ENCODE results near the gene HEG1. TPM values are rescaled to one million over a fixed set of nuclear protein-coding genes. Genes with fewer than 3 reads are reported as not detected.

The HEG1 gene
- total and polyA plus RNA-seq, 2 of the 13 experiments (the other 11 are each of a cell fraction or from before 2014, with no cell fraction given) = 10.7 to 18.2 TPM

DNA sequence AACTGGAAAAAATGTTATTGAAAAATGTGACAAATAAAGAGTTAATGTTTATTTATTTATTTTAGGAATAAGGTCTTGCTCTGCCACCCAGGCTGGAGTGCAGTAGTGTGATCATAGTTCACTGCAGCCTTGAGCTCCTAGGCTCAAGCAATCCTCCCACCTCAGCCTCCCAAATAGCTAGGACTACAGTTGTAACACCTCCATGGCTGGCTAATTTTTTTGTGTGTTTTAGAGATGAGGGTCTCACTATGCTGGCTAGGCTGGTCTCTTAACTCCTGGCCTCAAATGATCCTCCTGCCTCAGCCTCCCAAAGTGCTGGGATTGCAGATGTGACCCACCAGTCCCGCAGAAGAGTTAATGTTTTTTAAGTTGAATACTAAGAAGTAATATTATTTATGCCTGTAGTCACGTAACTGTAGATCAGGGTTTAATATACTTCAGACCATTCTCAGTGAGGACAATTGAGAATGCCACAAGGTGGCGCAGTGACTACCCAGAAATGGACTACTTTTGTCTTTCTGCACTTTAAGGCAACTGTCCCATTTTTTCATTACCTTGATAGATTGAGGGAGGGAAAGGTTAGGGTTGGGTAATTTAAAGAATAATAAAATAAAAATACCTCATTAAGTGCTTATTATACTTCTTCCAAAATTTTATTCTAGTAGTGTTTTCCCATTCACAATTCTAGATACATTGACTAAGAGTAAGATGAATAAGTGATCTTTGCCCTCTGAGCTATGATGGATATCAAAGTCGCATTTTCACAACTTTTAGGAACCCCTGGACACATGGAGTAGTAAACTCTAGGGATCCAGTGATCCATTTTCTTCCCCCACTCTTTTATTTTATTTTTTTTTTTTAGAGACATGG, 127.2 kb downstream of the HEG1 start:
- intact Hi-C loops (cut with micrococcal nuclease; ENCODE audit: unreplicated experiment) (loop anchor here (2.0 to 10.0 kb wide), 4 partner anchors 58 to 656 kb away; no protein-coding TSS in a partner anchor), in situ Hi-C loops (cut with HindIII; ENCODE audit: extremely low pct_ligation_motif_present, low pct_unique_long_range_greater_than_20kb) (loop anchor here (5.0 kb wide), 1 partner anchor 239 kb away; no protein-coding TSS in a partner anchor)
- Histone ChIP-seq H3K27ac (ENCODE audit: extremely low read length, insufficient read depth, low read length) (no peak overlapping the region), H2AFZ (ENCODE audit: low read length) (no peak overlapping the region), H3K79me2 (ENCODE audit: insufficient read depth, low read length) (no peaks in the 10 kb centered on the region), H3K36me3 (replicated peaks in 1 of 2; ENCODE audit: control insufficient read depth in 1 of 2, insufficient read depth in 2 of 2, low read length in 2 of 2) (no peaks in the 10 kb centered on the region), H3K4me3 (replicated peaks in 1 of 3; ENCODE audit: insufficient read depth in 1 of 3, low read depth in 2 of 3, low read length in 3 of 3) (no peak overlapping the region), H3K9me3 (ENCODE audit: low read length) (no peaks in the 10 kb centered on the region), H3K4me1 (ENCODE audit: insufficient read depth, low read length) (peaks cover 22% of the 10 kb centered on the region), H3K4me2 (ENCODE audit: low read depth, low read length) (no peak overlapping the region), H3K27me3 (ENCODE audit: control insufficient read depth in 1 of 2, insufficient read depth in 2 of 2, low read length in 2 of 2) (no peaks in the 10 kb centered on the region), H4K20me1 (ENCODE audit: insufficient read depth, low read length) (no peaks in the 10 kb centered on the region), H3K9ac (ENCODE audit: insufficient read depth, low read depth, low read length) (no peak overlapping the region)
- POLR2A ChIA-PET = no interaction called here
- DNase-seq (ENCODE audit: low spot score) (peak; percentile 57), FAIRE-seq (peak; percentile 66), ATAC-seq (peak; percentile 63; the same call in 2 of the 3 replicates)
- WGBS (ENCODE audit: low lambda C conversion rate) = 6% methylated on average over 4 of the region's 4 CpGs
- no TSS peak for BruUV-seq (replicated peaks)
- CTCF ChIA-PET (ENCODE audit: low intra/inter-chr PET ratio, low total read pairs) = interaction anchor here (1.1 to 1.8 kb wide), 5 partner anchors 58 to 657 kb away, joined by 3 to 9 read pairs (median 6); no protein-coding TSS in a partner anchor
- TF ChIP-seq MAFG (CRISPR knock-in tag; IDR thresholded peaks at IDR 0.05) (no peak), MED8 (CRISPR knock-in tag; IDR thresholded peaks at IDR 0.05; ENCODE audit: insufficient replicate concordance) (no peak), ZBTB7B (CRISPR knock-in tag; IDR thresholded peaks at IDR 0.05) (no peak), ZBTB8A (CRISPR knock-in tag; IDR thresholded peaks at IDR 0.05; ENCODE audit: borderline replicate concordance, low read depth) (no peak), ZEB1 (IDR thresholded peaks at IDR 0.05; ENCODE audit: insufficient replicate concordance, low read depth) (no peak), ZNF563 (CRISPR knock-in tag; IDR thresholded peaks at IDR 0.05) (no peak), ZNF451 (CRISPR knock-in tag; IDR thresholded peaks at IDR 0.05) (no peak), MBD4 (IDR thresholded peaks at IDR 0.05; ENCODE audit: borderline replicate concordance, low read length) (no peak), ZMYM3 (CRISPR knock-in tag; IDR thresholded peaks at IDR 0.05) (no peak), EZH2 (conservative IDR thresholded peaks at IDR 0.05; ENCODE audit: low read depth, low read length) (no peak), RAD21 (CRISPR knock-in tag; IDR thresholded peaks at IDR 0.05) (0 out of 2 replicates have a peak, but pooled peaks have one; percentile 40), SMC3 (IDR thresholded peaks at IDR 0.05; ENCODE audit: low read length) (peak; percentile 88)
- TF ChIP-seq, protein P1, sequence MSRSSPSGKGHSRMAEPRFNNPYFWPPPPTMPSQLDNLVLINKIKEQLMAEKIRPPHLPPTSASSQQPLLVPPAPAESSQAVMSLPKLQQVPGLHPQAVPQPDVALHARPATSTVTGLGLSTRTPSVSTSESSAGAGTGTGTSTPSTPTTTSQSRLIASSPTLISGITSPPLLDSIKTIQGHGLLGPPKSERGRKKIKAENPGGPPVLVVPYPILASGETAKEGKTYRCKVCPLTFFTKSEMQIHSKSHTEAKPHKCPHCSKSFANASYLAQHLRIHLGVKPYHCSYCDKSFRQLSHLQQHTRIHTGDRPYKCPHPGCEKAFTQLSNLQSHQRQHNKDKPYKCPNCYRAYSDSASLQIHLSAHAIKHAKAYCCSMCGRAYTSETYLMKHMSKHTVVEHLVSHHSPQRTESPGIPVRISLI (CRISPR knock-in tag; IDR thresholded peaks at IDR 0.05; ENCODE audit: borderline replicate concordance) = no peak
- TF ChIP-seq, protein P2, sequence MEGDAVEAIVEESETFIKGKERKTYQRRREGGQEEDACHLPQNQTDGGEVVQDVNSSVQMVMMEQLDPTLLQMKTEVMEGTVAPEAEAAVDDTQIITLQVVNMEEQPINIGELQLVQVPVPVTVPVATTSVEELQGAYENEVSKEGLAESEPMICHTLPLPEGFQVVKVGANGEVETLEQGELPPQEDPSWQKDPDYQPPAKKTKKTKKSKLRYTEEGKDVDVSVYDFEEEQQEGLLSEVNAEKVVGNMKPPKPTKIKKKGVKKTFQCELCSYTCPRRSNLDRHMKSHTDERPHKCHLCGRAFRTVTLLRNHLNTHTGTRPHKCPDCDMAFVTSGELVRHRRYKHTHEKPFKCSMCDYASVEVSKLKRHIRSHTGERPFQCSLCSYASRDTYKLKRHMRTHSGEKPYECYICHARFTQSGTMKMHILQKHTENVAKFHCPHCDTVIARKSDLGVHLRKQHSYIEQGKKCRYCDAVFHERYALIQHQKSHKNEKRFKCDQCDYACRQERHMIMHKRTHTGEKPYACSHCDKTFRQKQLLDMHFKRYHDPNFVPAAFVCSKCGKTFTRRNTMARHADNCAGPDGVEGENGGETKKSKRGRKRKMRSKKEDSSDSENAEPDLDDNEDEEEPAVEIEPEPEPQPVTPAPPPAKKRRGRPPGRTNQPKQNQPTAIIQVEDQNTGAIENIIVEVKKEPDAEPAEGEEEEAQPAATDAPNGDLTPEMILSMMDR (CRISPR knock-in tag; IDR thresholded peaks at IDR 0.05) = peak; percentile 74
- TF ChIP-seq, protein P3, sequence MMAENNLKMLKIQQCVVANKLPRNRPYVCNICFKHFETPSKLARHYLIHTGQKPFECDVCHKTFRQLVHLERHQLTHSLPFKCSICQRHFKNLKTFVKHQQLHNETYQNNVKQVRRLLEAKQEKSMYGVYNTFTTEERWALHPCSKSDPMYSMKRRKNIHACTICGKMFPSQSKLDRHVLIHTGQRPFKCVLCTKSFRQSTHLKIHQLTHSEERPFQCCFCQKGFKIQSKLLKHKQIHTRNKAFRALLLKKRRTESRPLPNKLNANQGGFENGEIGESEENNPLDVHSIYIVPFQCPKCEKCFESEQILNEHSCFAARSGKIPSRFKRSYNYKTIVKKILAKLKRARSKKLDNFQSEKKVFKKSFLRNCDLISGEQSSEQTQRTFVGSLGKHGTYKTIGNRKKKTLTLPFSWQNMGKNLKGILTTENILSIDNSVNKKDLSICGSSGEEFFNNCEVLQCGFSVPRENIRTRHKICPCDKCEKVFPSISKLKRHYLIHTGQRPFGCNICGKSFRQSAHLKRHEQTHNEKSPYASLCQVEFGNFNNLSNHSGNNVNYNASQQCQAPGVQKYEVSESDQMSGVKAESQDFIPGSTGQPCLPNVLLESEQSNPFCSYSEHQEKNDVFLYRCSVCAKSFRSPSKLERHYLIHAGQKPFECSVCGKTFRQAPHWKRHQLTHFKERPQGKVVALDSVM (CRISPR knock-in tag; IDR thresholded peaks at IDR 0.05) = peak; percentile 23; the same call in 1 of the 2 replicates
- TF ChIP-seq, protein P4, sequence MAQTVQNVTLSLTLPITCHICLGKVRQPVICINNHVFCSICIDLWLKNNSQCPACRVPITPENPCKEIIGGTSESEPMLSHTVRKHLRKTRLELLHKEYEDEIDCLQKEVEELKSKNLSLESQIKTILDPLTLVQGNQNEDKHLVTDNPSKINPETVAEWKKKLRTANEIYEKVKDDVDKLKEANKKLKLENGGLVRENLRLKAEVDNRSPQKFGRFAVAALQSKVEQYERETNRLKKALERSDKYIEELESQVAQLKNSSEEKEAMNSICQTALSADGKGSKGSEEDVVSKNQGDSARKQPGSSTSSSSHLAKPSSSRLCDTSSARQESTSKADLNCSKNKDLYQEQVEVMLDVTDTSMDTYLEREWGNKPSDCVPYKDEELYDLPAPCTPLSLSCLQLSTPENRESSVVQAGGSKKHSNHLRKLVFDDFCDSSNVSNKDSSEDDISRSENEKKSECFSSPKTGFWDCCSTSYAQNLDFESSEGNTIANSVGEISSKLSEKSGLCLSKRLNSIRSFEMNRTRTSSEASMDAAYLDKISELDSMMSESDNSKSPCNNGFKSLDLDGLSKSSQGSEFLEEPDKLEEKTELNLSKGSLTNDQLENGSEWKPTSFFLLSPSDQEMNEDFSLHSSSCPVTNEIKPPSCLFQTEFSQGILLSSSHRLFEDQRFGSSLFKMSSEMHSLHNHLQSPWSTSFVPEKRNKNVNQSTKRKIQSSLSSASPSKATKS (CRISPR knock-in tag; IDR thresholded peaks at IDR 0.05) = no peak

Data from HepG2 (cell line).